Measurements from ENCODE around the gene ALMS1. TPM values are rescaled to one million over a fixed set of nuclear protein-coding genes. Genes with fewer than 3 reads are reported as not detected.
"Not testable (repeated sequence)": the region's sequence is repeated elsewhere in the genome, so short reads cannot be mapped to it uniquely, and the experiment has no call there.

The ALMS1 gene
- total RNA-seq, 2 experiments from 2014 or later, result 35.5 to 57.8 TPM

DNA sequence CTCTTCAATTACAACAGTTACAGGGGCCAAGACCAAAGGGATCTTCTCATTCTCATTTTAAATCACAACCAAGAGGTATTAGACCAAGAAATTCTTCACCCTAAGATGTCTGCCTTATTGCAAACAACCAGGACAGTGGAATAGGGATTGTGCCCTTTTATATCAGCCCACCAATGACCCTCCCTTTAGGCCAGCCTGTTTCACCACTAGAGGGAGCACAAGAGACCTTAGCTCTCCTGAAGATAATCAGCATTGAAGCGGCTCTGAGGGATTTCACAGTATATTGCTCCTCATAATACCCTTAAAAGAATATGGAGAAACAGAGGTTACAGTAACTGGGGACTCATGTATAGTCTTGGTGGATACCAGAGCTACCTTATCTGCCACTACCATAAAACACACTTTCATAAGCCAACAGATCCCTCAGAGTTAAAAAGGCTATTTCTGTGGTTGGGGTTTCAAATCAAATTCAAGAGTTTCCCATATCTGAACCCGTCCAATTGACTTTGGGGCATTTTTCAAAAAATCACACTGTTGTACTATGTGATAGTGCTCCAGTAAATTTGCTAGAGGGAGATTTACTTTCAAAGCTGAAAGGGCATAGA, 245.1 kb downstream of the ALMS1 start:
- H3K9me3 ChIP-seq (ENCODE audit: low read length); intact Hi-C loops (cut with micrococcal nuclease; ENCODE audit: unreplicated experiment); H3K79me2 ChIP-seq (ENCODE audit: insufficient read depth, low read depth, low read length); H2AFZ ChIP-seq (ENCODE audit: low read length); H3K36me3 ChIP-seq (ENCODE audit: insufficient read depth, low read length); H3K4me3 ChIP-seq (ENCODE audit: low read depth, low read length, poor library complexity, severe bottlenecking); H3K27ac ChIP-seq (ENCODE audit: low read depth, low read length, poor library complexity, severe bottlenecking); H3K4me2 ChIP-seq (ENCODE audit: low read length); H4K20me1 ChIP-seq (ENCODE audit: insufficient read depth, low read length); H3K9me2 ChIP-seq (ENCODE audit: insufficient read depth, low read length); H3K4me1 ChIP-seq (ENCODE audit: insufficient read depth, low read length, poor library complexity, severe bottlenecking); CTCF ChIA-PET (ENCODE audit: unreplicated experiment); BruUV-seq (replicated peaks): not testable (repeated sequence)
- POLR2A ChIA-PET, result interaction anchor here (0.6 kb wide), 1 partner anchor 217 kb away, joined by 3 read pairs; no protein-coding TSS in a partner anchor
- peak; percentile 16 for DNase-seq (ENCODE audit: low spot score)
- TF ChIP-seq, protein P1, sequence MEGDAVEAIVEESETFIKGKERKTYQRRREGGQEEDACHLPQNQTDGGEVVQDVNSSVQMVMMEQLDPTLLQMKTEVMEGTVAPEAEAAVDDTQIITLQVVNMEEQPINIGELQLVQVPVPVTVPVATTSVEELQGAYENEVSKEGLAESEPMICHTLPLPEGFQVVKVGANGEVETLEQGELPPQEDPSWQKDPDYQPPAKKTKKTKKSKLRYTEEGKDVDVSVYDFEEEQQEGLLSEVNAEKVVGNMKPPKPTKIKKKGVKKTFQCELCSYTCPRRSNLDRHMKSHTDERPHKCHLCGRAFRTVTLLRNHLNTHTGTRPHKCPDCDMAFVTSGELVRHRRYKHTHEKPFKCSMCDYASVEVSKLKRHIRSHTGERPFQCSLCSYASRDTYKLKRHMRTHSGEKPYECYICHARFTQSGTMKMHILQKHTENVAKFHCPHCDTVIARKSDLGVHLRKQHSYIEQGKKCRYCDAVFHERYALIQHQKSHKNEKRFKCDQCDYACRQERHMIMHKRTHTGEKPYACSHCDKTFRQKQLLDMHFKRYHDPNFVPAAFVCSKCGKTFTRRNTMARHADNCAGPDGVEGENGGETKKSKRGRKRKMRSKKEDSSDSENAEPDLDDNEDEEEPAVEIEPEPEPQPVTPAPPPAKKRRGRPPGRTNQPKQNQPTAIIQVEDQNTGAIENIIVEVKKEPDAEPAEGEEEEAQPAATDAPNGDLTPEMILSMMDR (conservative IDR thresholded peaks at IDR 0.05; ENCODE audit: low read length), result peak; percentile 78

GRCh38 chr2:73636977-73637376, 251.3 kb downstream of the ALMS1 start:
- BruUV-seq (replicated peaks); H2AFZ ChIP-seq (ENCODE audit: low read length); H3K4me3 ChIP-seq (ENCODE audit: low read depth, low read length, poor library complexity, severe bottlenecking); H3K36me3 ChIP-seq (ENCODE audit: insufficient read depth, low read length); POLR2A ChIA-PET; CTCF ChIA-PET (ENCODE audit: unreplicated experiment); DNase-seq (ENCODE audit: low spot score); H3K9me3 ChIP-seq (ENCODE audit: low read length); H3K79me2 ChIP-seq (ENCODE audit: insufficient read depth, low read depth, low read length); H3K9me2 ChIP-seq (ENCODE audit: insufficient read depth, low read length); H4K20me1 ChIP-seq (ENCODE audit: insufficient read depth, low read length); H3K27ac ChIP-seq (ENCODE audit: low read depth, low read length, poor library complexity, severe bottlenecking); H3K4me1 ChIP-seq (ENCODE audit: insufficient read depth, low read length, poor library complexity, severe bottlenecking); H3K4me2 ChIP-seq (ENCODE audit: low read length); intact Hi-C loops (cut with micrococcal nuclease; ENCODE audit: unreplicated experiment): not testable (repeated sequence)

DNA sequence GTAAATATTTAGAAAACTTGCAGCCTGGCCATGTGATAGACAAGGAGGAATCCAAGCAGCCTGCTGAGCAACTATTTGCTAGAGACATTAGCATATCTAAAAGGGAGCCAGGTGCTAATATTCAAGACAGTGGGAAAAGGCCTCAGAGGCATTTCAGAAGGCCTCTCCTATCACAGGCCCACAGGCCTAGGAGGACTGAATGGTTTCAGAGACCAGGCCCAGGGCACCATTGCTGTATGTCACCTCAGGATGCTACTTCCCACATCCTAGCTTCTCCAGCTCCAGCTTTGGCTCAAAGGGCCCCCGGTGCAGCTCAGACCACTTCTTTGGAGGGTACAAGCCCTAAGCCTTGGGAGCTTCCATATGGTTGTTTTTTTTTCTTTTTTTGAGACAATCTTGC, 252.8 kb downstream of the ALMS1 start:
- no peaks in the 10 kb centered on the region for H3K9me2 ChIP-seq (ENCODE audit: insufficient read depth, low read length)
- no peaks in the 10 kb centered on the region; the same call in 1 of the 2 replicates for H3K9me3 ChIP-seq (ENCODE audit: low read length)
- H4K20me1 ChIP-seq (ENCODE audit: insufficient read depth, low read length), result no peaks in the 10 kb centered on the region
- CTCF ChIA-PET (ENCODE audit: unreplicated experiment), result no interaction called here
- no peak overlapping the region for H3K4me3 ChIP-seq (ENCODE audit: low read depth, low read length, poor library complexity, severe bottlenecking)
- no peak for DNase-seq (ENCODE audit: low spot score)
- POLR2A ChIA-PET, result interaction anchor here (1.0 kb wide), 1 partner anchor 322 kb away, joined by 4 read pairs; no protein-coding TSS in a partner anchor
- no peaks in the 10 kb centered on the region for H3K36me3 ChIP-seq (ENCODE audit: insufficient read depth, low read length)
- H3K27ac ChIP-seq (ENCODE audit: low read depth, low read length, poor library complexity, severe bottlenecking), result no peak overlapping the region
- no peaks in the 10 kb centered on the region for H3K4me1 ChIP-seq (ENCODE audit: insufficient read depth, low read length, poor library complexity, severe bottlenecking)
- no peak for TF ChIP-seq EZH2phosphoT487 (IDR thresholded peaks at IDR 0.05; ENCODE audit: borderline replicate concordance, low read depth, low read length)
- TF ChIP-seq, protein P1 (conservative IDR thresholded peaks at IDR 0.05; ENCODE audit: low read length), result no peak
- H3K79me2 ChIP-seq (ENCODE audit: insufficient read depth, low read depth, low read length), result no peaks in the 10 kb centered on the region
- H2AFZ ChIP-seq (ENCODE audit: low read length), result no peak overlapping the region
- intact Hi-C loops (cut with micrococcal nuclease; ENCODE audit: unreplicated experiment), result no loop called here
- H3K4me2 ChIP-seq (ENCODE audit: low read length), result no peak overlapping the region
- BruUV-seq (replicated peaks), result no TSS peak
